ENCODE results near the gene CGREF1. TPM values are rescaled to one million over a fixed set of nuclear protein-coding genes. Genes with fewer than 3 reads are reported as not detected.

CGREF1 gene
- total and polyA plus RNA-seq, 4 donors = 0.98 to 16.1 (median 11.7) TPM

DNA sequence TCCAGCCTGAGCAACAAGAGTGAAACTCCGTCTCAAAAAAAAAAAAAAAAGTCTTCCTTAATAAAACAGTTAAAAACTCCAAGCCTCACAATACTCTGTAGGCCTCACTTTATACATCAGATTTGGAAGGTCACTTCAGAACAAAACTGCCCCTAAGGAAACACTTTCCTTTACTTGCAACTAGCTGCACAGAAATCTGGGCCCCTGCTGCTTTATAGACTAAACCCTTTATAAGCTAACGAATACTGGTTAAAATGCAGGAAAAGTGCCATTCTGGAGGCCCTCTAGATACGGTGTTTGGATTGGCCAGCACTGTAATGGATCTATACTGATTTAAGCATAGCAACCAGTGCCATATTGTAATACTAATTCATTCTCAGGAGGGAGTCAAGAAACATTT is 6.2 kb upstream of the CGREF1 start:
- no peaks in the 10 kb centered on the region for H3K27me3 ChIP-seq (ENCODE audit: control insufficient read depth in 4 of 4, insufficient read depth in 4 of 4, low read length in 3 of 4)
- DNase-seq (ENCODE audit: low spot score) = no peak
- no peak overlapping the region for H3K9ac ChIP-seq (ENCODE audit: low read depth in 1 of 2, low read length in 2 of 2)
- H3K36me3 ChIP-seq (ENCODE audit: control insufficient read depth in 4 of 4, insufficient read depth in 3 of 4, low read depth in 1 of 4, low read length in 3 of 4) = peaks cover 0 to 8% (median 3%) of the 10 kb centered on the region in 4 donors
- no peak overlapping the region for H3K27ac ChIP-seq (ENCODE audit: low read depth in 1 of 2, low read length in 2 of 2)
- no peak overlapping the region for H3K4me3 ChIP-seq (ENCODE audit: low read depth in 1 of 3, low read length in 3 of 3)
- WGBS = 90% methylated on average over 3 of the region's 3 CpGs
- H3K4me1 ChIP-seq (ENCODE audit: control insufficient read depth in 4 of 4, insufficient read depth in 4 of 4, low read length in 3 of 4) = peaks cover 0 to 27% (median 15%) of the 10 kb centered on the region in 4 donors
- no peaks in the 10 kb centered on the region for H3K9me3 ChIP-seq (ENCODE audit: control insufficient read depth in 4 of 4, low read length in 3 of 4)
- TF ChIP-seq, protein P1, sequence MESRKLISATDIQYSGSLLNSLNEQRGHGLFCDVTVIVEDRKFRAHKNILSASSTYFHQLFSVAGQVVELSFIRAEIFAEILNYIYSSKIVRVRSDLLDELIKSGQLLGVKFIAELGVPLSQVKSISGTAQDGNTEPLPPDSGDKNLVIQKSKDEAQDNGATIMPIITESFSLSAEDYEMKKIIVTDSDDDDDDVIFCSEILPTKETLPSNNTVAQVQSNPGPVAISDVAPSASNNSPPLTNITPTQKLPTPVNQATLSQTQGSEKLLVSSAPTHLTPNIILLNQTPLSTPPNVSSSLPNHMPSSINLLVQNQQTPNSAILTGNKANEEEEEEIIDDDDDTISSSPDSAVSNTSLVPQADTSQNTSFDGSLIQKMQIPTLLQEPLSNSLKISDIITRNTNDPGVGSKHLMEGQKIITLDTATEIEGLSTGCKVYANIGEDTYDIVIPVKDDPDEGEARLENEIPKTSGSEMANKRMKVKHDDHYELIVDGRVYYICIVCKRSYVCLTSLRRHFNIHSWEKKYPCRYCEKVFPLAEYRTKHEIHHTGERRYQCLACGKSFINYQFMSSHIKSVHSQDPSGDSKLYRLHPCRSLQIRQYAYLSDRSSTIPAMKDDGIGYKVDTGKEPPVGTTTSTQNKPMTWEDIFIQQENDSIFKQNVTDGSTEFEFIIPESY (IDR thresholded peaks at IDR 0.05) = no peak
- no peak for TF ChIP-seq MAX (IDR thresholded peaks at IDR 0.05)
- no peak for TF ChIP-seq TAF1 (conservative IDR thresholded peaks at IDR 0.05)
- no peak for TF ChIP-seq HNF4A (conservative IDR thresholded peaks at IDR 0.05)
- TF ChIP-seq RAD21 (IDR thresholded peaks at IDR 0.05) = no peak
- TF ChIP-seq EGR1 (IDR thresholded peaks at IDR 0.05; ENCODE audit: low read depth in 2 of 2) = no peak
- no peak for TF ChIP-seq SP1 (IDR thresholded peaks at IDR 0.05)
- TF ChIP-seq CTCF (IDR thresholded peaks at IDR 0.05; ENCODE audit: low read depth, low read length, missing input control) = no peak
- no peak for TF ChIP-seq NR2F2 (IDR thresholded peaks at IDR 0.05)
- TF ChIP-seq JUND (IDR thresholded peaks at IDR 0.05) = no peak
- TF ChIP-seq GABPA (IDR thresholded peaks at IDR 0.05 in 1 of 2, conservative IDR thresholded peaks at IDR 0.05 in 1 of 2) = no peak
- TF ChIP-seq RXRA (IDR thresholded peaks at IDR 0.05) = no peak
- no peak for TF ChIP-seq FOXA2 (IDR thresholded peaks at IDR 0.05)
- TF ChIP-seq YY1 (IDR thresholded peaks at IDR 0.05) = no peak

DNA sequence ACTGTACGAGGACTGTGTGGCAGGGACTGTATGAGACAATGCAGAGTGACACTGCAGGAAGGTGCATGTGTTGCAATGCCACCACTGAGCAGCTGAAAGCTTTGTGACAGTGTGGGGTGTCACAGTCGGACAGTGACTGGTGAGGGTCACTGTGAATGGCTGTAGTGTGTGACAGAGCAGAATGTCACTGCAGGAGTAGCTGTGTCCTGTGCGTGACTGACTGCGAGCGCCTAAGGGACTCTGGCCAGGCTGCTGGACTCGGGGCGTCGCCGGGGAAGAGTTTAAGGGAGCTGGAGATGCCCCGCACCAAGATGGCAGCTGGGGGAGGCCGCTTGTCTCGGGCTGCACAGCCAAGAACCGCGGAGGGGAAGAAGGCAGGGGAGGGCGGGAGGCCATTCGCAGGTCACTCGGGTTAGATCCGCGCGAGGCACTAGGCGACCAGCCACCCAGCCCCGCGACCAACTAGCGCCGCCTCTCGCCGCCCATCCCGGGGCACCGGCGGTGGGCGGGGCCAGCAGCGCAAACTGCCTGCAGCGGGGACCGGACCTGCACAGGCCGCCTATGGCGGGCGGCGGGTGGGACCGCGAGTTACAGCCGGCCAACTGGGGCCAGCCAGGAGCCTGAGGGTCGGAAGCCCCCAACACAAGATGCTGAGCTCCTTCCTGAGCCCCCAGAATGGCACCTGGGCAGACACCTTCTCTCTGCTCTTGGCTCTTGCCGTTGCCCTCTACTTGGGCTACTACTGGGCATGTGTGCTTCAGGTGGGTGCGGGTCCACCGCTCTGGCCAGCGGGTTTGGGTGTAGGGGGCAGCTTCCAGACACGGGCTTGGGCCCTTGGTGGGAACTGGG is 4.6 kb upstream of the CGREF1 start, which contains the start of gene ABHD1:
Gene ABHD1, plus strand, starts transcription at position 514 of the 849 bp plus-strand sequence. Its CDS starts 134 bp downstream, at position 648.
- Histone ChIP-seq H3K27ac (ENCODE audit: low read depth in 1 of 2, low read length in 2 of 2) (peak within 1 kb of the TSS; percentile 14 to 37), H3K36me3 (ENCODE audit: control insufficient read depth in 4 of 4, insufficient read depth in 3 of 4, low read depth in 1 of 4, low read length in 3 of 4) (no peaks in the 10 kb centered on the region), H3K4me1 (ENCODE audit: control insufficient read depth in 4 of 4, insufficient read depth in 4 of 4, low read length in 3 of 4) (peaks cover 6 to 35% (median 19%) of the 10 kb centered on the region in 4 donors), H3K9ac (ENCODE audit: low read depth in 1 of 2, low read length in 2 of 2) (peak within 1 kb of the TSS in 1 of 2 donors; percentile 47), H3K9me3 (ENCODE audit: control insufficient read depth in 4 of 4, low read length in 3 of 4) (no peaks in the 10 kb centered on the region), H3K4me3 (ENCODE audit: low read depth in 1 of 3, low read length in 3 of 3) (peak within 1 kb of the TSS; percentile 45 to 62 (median 61)), H3K27me3 (ENCODE audit: control insufficient read depth in 4 of 4, insufficient read depth in 4 of 4, low read length in 3 of 4) (no peaks in the 10 kb centered on the region)
- peak; percentile 71 for DNase-seq (ENCODE audit: low spot score)
- 7% methylated on average over 47 of the region's 47 CpGs for WGBS
- peak; percentile 87 for TF ChIP-seq YY1 (IDR thresholded peaks at IDR 0.05)
- peak in 1 of 2 donors; percentile 5 for TF ChIP-seq HNF4A (conservative IDR thresholded peaks at IDR 0.05)
- TF ChIP-seq HNF4G (IDR thresholded peaks at IDR 0.05) = no peak
